Gastroesophageal sphincter (tissue), 4 donors: Measurements from ENCODE around the gene ANKRD13D. TPM values are rescaled to one million over a fixed set of nuclear protein-coding genes. Genes with fewer than 3 reads are reported as not detected.

Experiments
- ATAC-seq: fragments of 150-250 bp; one replicate; pipeline ENCODE4 v1.9.1; 2016; ENCODE audit warnings: mild to moderate bottlenecking, moderate library complexity
- H3K27ac ChIP-seq, 4 donors: fragments of 200-600 bp; sonication (generic) in 3 of 4; 1 replicate in 3 of 4; 2 replicates in 1 of 4; pipeline ENCODE4 v1.5.1; 2016 to 2019
- H3K27me3 ChIP-seq: fragments of 200-600 bp; sonication (generic); one replicate; pipeline ENCODE4 v1.5.1; 2019
- H3K36me3 ChIP-seq, 2 donors: fragments of 200-600 bp; sonication (generic); one replicate each; pipeline ENCODE4 v1.5.1; 2019; ENCODE audit warnings: control low read depth in 1 of 2
- H3K4me1 ChIP-seq, 3 donors: fragments of 200-600 bp; sonication (generic); 1 replicate in 2 of 3; 2 replicates in 1 of 3; pipeline ENCODE4 v1.5.1; 2016 to 2019; ENCODE audit warnings: control low read depth in 2 of 3
- H3K4me3 ChIP-seq, 2 donors: fragments of 200-600 bp; sonication (generic); one replicate each; pipeline ENCODE4 v1.5.1; 2019; ENCODE audit warnings: mild to moderate bottlenecking in 1 of 2, moderate library complexity in 1 of 2
- H3K9me3 ChIP-seq, 3 donors: fragments of 200-600 bp; sonication (generic); one replicate each; pipeline ENCODE4 v1.5.1; 2017 to 2019; ENCODE audit warnings: control low read depth in 2 of 3
- EP300 ChIP-seq: sonication (generic); formaldehyde crosslinking; IDR thresholded peaks from one replicate; pipeline ENCODE4 v1.6.1; 2017; ENCODE audit warnings: antibody characterized with exemption, mild to moderate bottlenecking
- POLR2A ChIP-seq, 2 donors: fragments of 450-650 bp; IDR thresholded peaks; one replicate each; pipeline ENCODE4 v1.6.1; 2017; ENCODE audit warnings: antibody characterized with exemption in 2 of 2, mild to moderate bottlenecking in 2 of 2, moderate library complexity in 1 of 2
- POLR2AphosphoS5 ChIP-seq: sonication (generic); formaldehyde crosslinking; IDR thresholded peaks from one replicate; pipeline ENCODE4 v1.6.1; 2017; ENCODE audit warnings: antibody characterized with exemption
- WGBS, 2 donors: methylation state at CpG; one replicate each; pipeline ENCODE4 v1.1.5; 2018; ENCODE audit warnings: low coverage in 1 of 2; 5-methylcytosine and 5-hydroxymethylcytosine counted together
- total RNA-seq, 4 donors: library from RNA; depleted of rRNA; stranded (reverse); fragments of >200 nt; gene quantifications; one replicate each; pipeline ENCODE4 v1.1.0, GENCODE V29; 2016
- TF ChIP-seq, protein P1 (sequence below), 4 experiments: fragments of 200-600 bp in 2 of 4; fragments of 450-650 bp in 2 of 4; sonication (generic) in 1 of 4; IDR thresholded peaks; one replicate each; pipeline ENCODE4 v1.5.1; 2017 to 2019; ENCODE audit warnings: antibody characterized with exemption in 4 of 4, mild to moderate bottlenecking in 2 of 4, moderate library complexity in 2 of 4

The ANKRD13D gene
- total RNA-seq, 4 donors from 2014 or later = 25.6 to 61.6 (median 32.3) TPM

DNA sequence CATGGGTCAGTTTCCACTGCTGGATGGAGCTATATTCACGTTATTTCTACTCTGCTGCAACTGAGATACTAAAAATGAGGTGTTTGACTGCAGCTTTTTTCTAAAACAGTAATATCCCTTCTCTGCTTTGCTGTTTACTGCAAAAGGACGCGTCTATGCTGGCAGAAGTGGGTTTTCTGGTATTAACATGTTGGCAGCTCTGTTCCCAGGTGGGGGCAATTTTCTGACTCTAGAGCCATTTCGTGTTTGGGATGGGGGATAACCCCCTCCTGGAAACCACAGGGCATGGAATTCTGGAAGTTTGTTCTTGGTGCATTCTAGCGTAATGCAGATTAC, 17.9 kb upstream of the ANKRD13D start:
- Histone ChIP-seq H3K9me3 (no peaks in the 10 kb centered on the region), H3K36me3 (peaks cover 0 to 16% of the 10 kb centered on the region in 2 donors), H3K4me1 (peaks cover 7 to 94% (median 90%) of the 10 kb centered on the region in 3 donors), H3K4me3 (peak overlapping the region in 1 of 2 donors; percentile 96), H3K27me3 (no peaks in the 10 kb centered on the region), H3K27ac (peak overlapping the region in 3 of 4 donors; percentile 88 to 92 (median 88))
- no peak for ATAC-seq
- no peak for TF ChIP-seq EP300
- TF ChIP-seq POLR2AphosphoS5 = no peak
- TF ChIP-seq POLR2A (IDR thresholded peaks at IDR 0.05) = no peak
- TF ChIP-seq, protein P1, sequence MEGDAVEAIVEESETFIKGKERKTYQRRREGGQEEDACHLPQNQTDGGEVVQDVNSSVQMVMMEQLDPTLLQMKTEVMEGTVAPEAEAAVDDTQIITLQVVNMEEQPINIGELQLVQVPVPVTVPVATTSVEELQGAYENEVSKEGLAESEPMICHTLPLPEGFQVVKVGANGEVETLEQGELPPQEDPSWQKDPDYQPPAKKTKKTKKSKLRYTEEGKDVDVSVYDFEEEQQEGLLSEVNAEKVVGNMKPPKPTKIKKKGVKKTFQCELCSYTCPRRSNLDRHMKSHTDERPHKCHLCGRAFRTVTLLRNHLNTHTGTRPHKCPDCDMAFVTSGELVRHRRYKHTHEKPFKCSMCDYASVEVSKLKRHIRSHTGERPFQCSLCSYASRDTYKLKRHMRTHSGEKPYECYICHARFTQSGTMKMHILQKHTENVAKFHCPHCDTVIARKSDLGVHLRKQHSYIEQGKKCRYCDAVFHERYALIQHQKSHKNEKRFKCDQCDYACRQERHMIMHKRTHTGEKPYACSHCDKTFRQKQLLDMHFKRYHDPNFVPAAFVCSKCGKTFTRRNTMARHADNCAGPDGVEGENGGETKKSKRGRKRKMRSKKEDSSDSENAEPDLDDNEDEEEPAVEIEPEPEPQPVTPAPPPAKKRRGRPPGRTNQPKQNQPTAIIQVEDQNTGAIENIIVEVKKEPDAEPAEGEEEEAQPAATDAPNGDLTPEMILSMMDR (IDR thresholded peaks at IDR 0.05) = no peak
- WGBS, 2 donors = 46 to 66% methylated on average over 5 of the region's 5 CpGs

- no peak for TF ChIP-seq POLR2A (IDR thresholded peaks at IDR 0.05)
- TF ChIP-seq, protein P1 (IDR thresholded peaks at IDR 0.05) = no peak
- no peak for TF ChIP-seq EP300
- no peak for TF ChIP-seq POLR2AphosphoS5
- H3K4me3 ChIP-seq = no peak overlapping the region
- peaks cover 7 to 99% (median 95%) of the 10 kb centered on the region in 3 donors for H3K4me1 ChIP-seq
- H3K9me3 ChIP-seq = no peaks in the 10 kb centered on the region
- peaks cover 0 to 16% of the 10 kb centered on the region in 2 donors for H3K36me3 ChIP-seq
- peak overlapping the region in 3 of 4 donors; percentile 66 to 92 (median 88) for H3K27ac ChIP-seq
- no peak for ATAC-seq
- H3K27me3 ChIP-seq = no peaks in the 10 kb centered on the region
- WGBS, 2 donors = 52% methylated on average over 8 of the region's 19 CpGs; no CpG with 5 or more reads in 1 of the 2 donors
Observed at GRCh38 chr11:67271541-67272284, 17.4 kb upstream of the ANKRD13D start.

GRCh38 chr11:67272327-67273259, 16.5 kb upstream of the ANKRD13D start:
- ATAC-seq = no peak
- Histone ChIP-seq H3K36me3 (peaks cover 0 to 16% of the 10 kb centered on the region in 2 donors), H3K27me3 (no peaks in the 10 kb centered on the region), H3K4me3 (no peak overlapping the region), H3K4me1 (peaks cover 7 to 100% (median 98%) of the 10 kb centered on the region in 3 donors), H3K9me3 (no peaks in the 10 kb centered on the region), H3K27ac (peak overlapping the region in 3 of 4 donors; percentile 66 to 92 (median 88))
- 52% methylated on average over 2 of the region's 23 CpGs; no CpG with 5 or more reads in 1 of the 2 donors for WGBS, 2 donors
- TF ChIP-seq EP300 (no peak), POLR2A (IDR thresholded peaks at IDR 0.05) (no peak), POLR2AphosphoS5 (no peak)
- TF ChIP-seq, protein P1 (IDR thresholded peaks at IDR 0.05) = no peak

DNA sequence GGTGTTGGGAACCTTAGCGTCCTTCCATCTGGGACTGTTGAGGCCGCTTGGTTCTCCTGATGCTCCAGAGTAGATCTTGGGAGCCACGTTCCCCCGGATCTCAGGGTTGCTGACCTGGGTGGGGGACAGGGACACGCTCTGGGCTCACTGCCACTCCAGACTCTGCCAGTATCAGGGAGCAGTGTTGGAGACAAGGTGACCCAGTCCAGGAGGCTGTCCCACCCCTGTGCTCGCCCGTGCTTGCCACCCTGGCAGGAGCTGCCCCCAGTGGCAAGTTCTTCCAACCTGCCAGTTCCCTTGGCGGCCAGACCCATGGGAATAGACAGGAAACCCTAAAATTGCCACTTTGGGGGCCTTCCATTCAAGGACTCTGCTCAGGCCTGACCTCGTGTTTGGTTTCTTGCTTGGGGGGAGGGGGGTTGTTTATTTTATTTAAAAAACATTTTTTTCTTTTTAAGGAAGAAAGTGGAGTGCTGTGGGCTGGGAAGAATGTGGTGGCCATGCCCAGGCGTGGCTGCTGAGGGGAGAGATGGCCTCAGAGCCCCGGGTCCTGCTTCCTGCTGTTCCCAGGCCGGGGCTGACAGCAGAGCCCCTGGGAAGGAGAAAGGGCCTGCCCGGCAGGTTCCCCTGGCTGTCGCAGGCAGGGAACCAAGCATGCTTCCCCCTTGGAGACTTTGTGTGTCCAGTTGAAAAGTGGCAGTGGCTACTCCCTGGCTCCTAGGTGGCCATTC, 15.7 kb upstream of the ANKRD13D start:
- H3K27me3 ChIP-seq = no peaks in the 10 kb centered on the region
- ATAC-seq = no peak
- H3K36me3 ChIP-seq = peaks cover 0 to 16% of the 10 kb centered on the region in 2 donors
- TF ChIP-seq, protein P1 (IDR thresholded peaks at IDR 0.05) = no peak
- TF ChIP-seq POLR2AphosphoS5 = no peak
- TF ChIP-seq POLR2A (IDR thresholded peaks at IDR 0.05) = no peak
- TF ChIP-seq EP300 = no peak
- no peak overlapping the region for H3K4me3 ChIP-seq
- H3K27ac ChIP-seq = peak overlapping the region in 3 of 4 donors; percentile 66 to 92 (median 88)
- WGBS, 2 donors = 37 to 43% methylated on average over 4 to 5 of the region's 14 CpGs
- no peaks in the 10 kb centered on the region for H3K9me3 ChIP-seq
- peaks cover 7 to 100% (median 98%) of the 10 kb centered on the region in 3 donors for H3K4me1 ChIP-seq
